DMS 273 treated with DMSO at 0.1 percent for 48 hours (cell line): ENCODE measurements around the gene RIC8A.
A peak's percentile ranks its signal among the peaks of the same experiment; 100 is the strongest.
"Not testable (repeated sequence)": the region's sequence is repeated elsewhere in the genome, so short reads cannot be mapped to it uniquely, and the experiment has no call there.

ENCODE experiments used
- DNase-seq: peaks from one replicate; lab custom pipeline; 2025; lab: John Stamatoyannopoulos, UW

Gene RIC8A

GRCh38 chr11:207208-207862, at the start of gene RIC8A, which contains the start of gene BET1L:
TSS of gene RIC8A (plus strand) at chr11:207708. CDS start at chr11:208855, 1,147 bp downstream.
TSS of gene BET1L (minus strand) at chr11:207399. CDS start at chr11:207321, 78 bp downstream.
- DNase-seq: peak; percentile 81

- DNase-seq: not testable (repeated sequence)
Observed at GRCh38 chr11:180242-180641, 27.3 kb upstream of the RIC8A start.

GRCh38 chr11:189200-189783, 18.2 kb upstream of the RIC8A start:
- DNase-seq: not testable (repeated sequence)

GRCh38 chr11:189843-190311, 17.6 kb upstream of the RIC8A start:
- not testable (repeated sequence) for DNase-seq

- not testable (repeated sequence) for DNase-seq
Observed at GRCh38 chr11:190546-190945, 17.0 kb upstream of the RIC8A start.

DNA sequence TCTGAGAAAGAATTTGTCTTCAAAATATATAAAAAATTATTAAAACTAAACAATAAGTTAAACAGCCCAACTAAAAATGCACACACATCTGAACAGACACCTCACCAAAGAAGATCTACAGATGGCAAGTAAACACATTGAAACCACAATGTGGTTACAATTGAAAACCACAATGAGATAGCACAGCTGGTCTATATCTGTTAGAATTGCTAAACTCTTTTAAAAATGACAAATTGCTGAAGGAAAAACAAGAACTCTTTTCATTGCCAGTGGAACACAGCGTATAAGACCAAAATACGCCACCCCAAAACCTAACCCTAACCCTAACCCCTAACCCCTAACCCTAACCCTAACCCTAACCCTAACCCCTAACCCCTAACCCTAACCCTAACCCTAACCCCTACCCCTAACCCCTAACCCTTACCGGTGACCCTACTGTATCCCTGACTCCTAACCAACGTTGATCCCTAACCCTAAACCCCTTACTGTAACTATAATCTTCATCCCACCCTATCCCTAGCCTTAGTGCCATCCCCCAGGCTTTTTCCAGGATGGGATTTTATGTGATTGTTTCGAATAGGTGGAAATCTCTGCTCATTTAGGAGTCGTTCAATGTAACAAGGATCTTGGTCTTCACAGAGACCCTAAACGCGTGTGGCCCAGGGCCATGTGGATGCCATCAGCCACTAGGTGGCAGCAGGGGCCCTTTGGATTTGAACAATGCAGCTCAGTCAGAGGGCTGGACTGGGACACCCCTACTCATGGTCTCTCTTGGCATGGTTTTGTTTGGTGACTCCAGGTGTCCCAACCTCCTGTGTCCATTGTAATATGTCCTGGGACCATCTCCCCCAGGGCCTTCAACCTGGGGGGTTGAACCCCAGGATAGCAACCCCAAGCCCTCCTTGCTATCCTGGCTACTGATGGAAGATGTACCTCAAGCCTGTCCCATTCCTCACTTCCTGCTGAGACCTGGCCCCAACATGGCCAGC, 15.7 kb upstream of the RIC8A start:
- DNase-seq: not testable (repeated sequence)

- not testable (repeated sequence) for DNase-seq
Observed at GRCh38 chr11:192674-193128, 14.8 kb upstream of the RIC8A start, which contains the start of gene SCGB1C1. TSS of gene SCGB1C1 (plus strand) at chr11:193078. CDS start at chr11:193100, 22 bp downstream.

DNA sequence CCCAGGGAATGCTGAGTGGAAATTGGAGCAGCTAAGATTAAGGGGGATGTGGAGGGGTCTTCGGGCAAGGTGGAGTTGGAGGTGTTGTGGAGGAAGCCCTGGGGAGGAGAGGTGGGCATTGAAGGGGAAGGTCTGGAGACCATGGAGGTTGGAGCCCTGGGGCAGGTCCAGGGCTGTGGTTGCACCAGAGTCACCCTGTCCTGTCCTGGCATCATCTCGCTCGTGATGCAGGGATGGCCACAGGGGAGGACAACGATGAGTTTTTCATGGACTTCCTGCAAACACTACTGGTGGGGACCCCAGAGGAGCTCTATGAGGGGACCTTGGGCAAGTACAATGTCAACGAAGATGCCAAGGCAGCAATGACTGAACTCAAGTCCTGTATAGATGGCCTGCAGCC, 14.0 kb upstream of the RIC8A start:
- not testable (repeated sequence) for DNase-seq

- DNase-seq: no peak
Observed at GRCh38 chr11:196786-197731, 10.4 kb upstream of the RIC8A start.

- no peak for DNase-seq
Observed at GRCh38 chr11:197741-198235, 9.7 kb upstream of the RIC8A start.

DNA sequence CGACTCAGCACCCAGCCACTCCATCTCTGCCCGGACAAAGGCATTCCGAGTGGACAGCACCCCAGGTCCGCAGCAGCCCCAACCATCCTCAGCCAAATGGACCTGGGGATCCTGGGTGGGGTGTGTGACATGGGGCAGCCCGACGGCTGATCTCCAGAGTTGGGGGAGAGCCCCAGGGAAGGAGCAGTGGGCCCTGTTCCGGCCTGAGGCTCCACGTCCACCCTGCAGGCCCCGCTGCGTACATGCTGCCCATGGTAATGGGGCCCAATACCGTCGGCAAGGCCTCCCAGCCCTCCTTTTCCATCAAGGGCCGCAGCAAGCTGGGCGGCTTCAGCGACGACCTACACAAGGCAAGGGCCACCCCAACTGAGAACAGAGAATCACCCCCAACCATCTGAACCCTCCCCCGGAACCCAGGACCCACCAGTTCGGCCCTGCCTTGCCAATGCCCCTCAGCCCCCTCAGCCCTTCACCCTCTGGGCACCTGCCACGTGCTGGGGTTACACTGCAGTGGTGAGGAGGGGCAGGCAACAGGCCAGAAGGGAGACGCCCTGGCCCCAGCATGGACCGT, 9.2 kb upstream of the RIC8A start:
- no peak for DNase-seq

GRCh38 chr11:199004-199581, 8.4 kb upstream of the RIC8A start:
- DNase-seq: no peak

GRCh38 chr11:199782-200181, 7.7 kb upstream of the RIC8A start:
- no peak for DNase-seq

DNA sequence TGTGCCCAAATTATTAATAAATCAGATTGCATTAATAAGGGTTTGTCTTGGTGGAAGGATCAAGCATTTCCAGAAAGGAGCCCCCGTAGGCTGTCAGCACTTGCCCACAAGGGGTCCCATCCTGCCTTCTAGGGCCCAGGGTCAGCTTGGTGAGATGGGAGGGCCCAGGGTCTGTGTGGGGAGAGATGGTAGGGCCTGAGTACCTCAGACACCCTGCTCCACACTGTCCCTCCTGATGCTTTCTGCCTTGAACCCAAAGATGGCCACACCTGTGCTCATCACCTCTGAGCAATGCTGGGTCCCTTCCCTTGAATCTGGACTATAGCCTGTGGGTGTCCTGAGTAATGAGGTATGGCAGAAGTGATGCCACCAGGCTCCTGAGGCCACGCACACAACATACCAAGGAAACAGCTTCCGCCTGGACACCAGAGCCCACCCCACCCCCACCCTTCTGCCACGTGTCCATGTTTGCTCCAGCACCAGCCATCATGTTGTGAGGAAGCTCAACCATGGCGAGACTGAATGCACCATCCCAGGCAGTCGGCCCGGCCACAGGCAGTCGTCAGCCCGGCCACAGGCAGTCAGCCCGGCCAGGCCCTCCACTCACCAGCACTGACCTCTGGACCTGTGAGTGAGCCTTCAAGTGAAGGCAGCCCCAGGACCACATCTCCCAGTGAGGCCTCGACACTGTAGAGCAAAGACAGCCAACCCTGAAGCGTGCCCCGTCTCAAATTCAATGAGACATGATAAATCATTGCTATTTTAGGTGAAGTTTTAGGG, 7.1 kb upstream of the RIC8A start:
- no peak for DNase-seq

- no peak for DNase-seq
Observed at GRCh38 chr11:201966-202365, 5.5 kb upstream of the RIC8A start.

- no peak for DNase-seq
Observed at GRCh38 chr11:202490-202889, 5.0 kb upstream of the RIC8A start.

- DNase-seq: no peak
Observed at GRCh38 chr11:203056-203944, 4.2 kb upstream of the RIC8A start.

DNA sequence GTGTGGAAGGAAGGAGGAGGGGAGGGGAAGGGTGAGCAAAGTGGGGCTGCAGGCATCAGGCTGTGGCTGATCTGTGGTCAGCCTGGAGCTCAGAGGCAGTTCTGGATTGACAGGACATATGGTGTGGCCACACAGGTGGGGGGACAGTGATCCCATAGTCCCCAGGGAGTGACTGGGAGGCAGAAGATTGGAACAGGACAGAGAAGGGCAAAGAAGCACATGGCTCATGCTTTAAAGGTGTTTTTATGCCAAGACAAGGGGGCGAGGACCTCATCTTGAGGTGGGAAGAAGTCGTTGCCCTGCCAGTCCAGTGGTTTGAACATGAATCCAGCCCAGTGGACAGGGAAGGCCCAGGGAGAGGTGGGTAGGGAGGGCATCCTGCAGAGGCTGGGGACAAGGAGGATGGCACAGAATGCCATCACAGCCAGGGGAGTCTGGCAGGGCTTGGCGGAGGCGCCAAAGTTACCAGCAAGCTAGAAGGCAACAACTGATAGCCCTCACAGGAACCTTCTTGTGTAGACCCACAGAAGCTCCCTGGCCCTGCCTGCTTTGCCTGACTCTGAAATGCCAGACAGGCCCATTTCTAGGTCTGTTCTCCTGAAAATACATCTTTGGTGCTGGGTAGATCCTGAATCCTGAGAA, 3.4 kb upstream of the RIC8A start:
- no peak for DNase-seq
